GM21528 (cell line): ENCODE measurements around the gene AK1.
A peak's percentile ranks its signal among the peaks of the same experiment; 100 is the strongest.

ENCODE experiments used
- ATAC-seq: cut with Tn5 transposase; IDR thresholded peaks from one replicate; pipeline ENCODE4 v1.9.1; 2021; ENCODE audit warnings: mild to moderate bottlenecking, moderate library complexity; ENCODE audit not compliant: unreplicated experiment, low FRiP score

AK1 gene

DNA sequence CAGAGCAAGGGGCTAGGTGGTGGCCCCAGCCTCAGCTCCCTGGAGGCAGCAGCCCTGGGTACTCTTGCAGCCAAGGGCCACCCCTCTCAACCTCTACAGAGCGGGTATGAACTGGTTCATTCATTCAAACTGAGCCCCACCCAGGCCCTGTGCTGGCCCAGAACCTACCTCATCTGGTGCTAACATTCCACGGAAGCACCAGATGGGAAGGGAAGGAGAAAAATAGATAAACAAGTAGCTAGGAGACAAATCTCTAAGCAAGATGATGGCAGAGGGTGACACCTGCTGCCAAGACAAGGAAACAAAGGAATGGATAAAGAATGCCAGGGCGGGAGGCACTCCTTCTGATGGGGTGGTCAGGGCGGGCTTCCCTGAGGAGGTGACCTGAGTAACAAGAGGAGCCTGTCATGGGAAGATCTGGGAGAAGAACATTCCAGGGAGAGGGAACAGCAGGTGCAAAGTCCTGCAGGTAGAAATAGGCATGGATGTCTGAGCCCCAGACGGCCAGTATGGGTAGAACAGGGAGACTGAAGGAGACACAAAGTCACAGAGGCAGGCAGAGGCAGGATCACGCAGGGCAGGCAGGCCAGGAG is 33.2 kb upstream of the AK1 start:
- ATAC-seq: no peak

DNA sequence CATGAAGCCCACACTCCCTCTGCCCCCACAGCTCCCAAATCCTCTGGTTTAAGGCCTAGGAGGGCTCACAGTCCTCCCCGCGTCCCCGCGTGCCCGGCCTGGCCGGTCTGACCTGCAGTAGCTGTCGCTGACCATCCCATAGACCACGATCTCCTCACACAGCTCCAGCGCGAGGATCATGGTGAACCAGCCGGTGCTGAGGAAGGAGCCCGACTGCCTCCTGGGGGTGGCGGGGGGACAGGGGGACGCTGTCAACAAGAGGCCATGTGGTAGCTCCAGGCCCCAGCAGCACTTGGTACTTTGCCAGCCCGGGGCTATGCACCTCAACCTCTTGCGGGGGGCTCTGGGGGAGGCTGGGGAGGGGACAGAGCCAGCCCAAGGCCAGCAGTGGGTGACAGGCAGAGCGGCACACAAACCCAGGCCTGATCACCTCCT is 32.4 kb upstream of the AK1 start:
- no peak for ATAC-seq

DNA sequence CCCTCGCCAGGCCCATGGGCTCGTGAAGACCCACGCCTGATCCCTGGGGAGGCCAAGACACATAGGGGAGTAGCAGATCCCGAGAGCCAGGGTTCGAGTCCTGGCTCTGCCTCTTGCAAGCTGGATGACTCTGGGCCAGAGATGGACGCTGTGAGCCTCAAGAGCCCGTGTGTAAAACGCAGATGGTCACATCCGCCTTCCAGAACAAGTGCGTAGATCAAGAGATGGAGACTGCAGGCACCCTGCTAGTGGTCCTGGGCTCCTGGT is 31.1 kb upstream of the AK1 start:
- no peak for ATAC-seq

DNA sequence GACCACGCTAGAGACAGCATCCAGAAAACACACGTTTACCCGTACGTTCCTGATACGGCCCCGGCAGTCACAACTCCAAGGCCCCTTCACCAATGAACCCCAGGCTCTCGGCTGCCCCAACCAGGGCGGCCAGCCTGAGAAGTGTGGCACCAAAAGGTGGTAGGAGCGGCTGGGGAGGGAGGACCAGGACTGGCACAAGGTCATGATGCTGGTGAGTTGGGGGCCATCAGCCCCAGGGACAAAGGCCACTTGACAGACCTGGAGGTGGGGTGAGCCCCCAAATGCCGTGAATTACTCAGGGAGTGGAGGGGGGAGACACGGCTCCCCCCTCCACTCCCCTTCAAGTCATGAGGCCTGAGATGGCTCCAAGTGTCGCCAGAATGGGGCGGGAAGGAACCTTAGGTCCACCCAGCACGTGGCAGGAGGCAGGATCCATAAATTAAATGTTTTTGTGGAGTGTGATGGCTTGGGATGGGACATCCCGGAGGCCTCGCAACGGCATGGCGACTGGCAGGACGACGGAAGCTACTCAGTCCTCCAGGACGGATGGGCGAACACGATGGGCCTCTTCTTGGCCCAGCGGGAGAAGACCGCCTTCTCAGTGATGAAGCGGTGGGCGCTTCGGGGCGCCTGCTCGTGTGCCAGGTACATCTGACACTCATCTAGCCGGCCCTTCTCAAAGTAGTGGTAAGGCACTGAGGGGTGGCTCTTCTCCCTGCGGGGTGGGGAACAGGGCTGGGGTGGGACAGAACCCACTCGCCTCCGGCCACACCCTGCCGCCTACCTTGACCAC is 30.6 kb upstream of the AK1 start:
- no peak for ATAC-seq

DNA sequence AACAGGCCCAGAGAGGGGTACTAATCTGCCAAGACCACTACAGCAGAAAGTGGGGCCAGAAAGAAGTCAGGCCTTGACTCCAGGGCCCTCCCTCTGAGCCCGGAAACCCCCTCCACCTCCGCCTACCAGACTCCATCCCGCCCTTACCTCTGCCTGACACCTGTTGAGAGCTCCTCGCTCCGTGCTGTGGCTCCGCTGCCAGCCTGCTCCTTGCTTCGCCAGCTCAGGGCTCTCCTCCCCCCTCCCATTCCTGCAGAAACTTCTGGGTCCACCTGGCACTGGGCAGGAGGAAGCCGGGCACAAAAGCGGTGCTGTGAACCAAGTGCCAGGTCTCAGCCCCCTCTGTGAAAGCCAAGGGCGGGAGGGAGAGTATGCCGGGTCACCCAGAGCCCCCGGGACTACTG is 28.3 kb upstream of the AK1 start:
- ATAC-seq: no peak

DNA sequence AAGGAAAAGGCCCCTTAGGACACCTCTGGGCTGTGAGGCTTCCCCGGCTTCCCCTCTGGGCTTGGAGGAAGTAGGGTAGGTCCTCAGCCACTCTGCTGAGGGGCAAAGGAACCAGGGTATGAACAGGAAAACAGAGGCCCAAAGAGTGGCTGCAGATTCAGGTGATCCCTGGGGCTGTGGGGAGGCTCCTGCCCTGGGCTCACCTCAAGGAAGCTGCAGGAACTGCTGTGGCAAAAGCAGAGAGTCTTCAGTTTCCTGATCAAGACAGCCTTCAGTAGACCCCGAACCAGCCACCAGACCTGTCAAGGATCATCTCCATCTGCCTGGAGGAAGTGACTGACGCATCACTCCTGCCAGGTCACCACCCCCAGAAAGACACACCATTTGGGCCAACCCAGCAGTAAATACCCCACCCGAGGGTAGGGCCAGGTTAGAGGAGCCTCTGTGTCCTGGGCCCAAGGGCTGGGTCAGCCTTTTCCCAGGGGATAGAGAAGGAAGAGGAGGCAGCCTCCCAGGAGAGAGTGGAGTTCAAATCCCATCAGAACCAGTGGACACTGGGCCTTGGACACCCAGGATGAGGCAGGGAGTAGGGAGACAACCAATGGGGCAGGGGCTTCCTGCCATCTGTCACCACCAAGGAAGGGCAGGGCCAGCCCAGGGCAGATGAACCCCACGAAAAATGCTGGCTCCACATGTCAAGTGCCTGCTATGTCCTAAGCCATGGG is 27.7 kb upstream of the AK1 start:
- no peak for ATAC-seq

DNA sequence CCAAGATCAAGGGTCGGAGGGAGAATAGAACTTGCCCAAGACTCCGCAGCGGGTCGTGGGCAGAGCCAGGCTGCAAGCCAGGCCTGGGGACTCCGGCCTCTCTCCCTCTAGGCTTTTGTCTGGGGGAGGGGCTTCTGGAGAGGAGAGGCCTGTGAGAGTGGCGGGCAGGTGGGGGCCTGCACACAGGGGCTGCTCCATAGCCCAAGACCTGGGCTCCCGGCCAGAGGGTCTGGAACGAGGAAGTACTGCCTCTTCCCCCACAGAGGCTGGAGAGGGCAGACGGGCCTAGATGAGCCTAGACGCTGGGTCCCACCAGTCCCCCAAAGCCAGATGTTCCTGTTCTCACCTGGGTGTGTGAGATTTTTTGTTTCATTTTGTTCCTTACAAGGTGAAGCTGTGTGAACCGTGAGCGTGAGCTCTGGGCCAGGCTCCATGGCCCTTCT is 27.1 kb upstream of the AK1 start:
- ATAC-seq: no peak

DNA sequence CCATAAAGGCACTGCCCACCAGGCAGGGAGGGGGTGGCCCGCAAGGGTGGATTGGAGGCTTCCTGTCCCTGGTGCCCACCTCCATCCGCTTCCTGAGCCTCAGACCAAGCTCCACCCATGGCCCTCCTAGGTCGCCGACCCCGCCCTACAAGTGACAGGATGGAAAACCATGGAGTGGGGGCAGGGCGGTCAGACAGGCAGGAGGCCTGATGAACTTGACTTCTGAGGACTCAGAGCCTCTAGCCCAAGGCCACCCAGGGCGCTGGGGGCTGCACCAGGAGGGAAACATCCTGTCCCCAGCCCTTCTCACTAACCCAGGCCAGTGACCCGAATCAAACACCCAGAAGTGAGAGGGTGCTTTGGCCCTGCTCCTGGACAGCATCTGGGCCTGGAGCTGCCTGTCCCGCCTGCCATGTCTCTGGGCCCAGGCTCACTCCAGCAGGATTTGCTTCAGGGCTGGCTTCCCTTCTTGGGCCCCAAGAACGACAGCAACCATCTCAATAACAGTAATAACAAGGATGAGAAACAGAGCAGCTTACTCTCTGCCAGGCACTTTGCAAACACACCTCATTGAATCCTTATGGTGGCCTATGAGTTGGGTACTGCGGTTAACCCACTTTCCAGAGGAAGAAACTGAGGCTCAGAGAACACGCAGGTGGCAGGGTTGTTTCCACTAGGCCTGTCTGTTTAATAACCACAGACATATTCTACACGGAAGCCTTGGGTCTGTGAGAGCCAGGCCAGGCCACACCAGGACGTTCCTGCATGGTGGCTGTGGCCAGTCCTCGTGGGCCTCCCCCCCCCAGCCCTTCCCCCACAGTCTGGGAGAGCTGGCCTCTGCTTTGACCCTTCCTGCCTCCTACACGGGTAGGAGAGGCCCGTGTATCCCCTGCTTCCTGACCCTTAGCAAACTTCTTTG is 26.3 kb upstream of the AK1 start:
- no peak for ATAC-seq

DNA sequence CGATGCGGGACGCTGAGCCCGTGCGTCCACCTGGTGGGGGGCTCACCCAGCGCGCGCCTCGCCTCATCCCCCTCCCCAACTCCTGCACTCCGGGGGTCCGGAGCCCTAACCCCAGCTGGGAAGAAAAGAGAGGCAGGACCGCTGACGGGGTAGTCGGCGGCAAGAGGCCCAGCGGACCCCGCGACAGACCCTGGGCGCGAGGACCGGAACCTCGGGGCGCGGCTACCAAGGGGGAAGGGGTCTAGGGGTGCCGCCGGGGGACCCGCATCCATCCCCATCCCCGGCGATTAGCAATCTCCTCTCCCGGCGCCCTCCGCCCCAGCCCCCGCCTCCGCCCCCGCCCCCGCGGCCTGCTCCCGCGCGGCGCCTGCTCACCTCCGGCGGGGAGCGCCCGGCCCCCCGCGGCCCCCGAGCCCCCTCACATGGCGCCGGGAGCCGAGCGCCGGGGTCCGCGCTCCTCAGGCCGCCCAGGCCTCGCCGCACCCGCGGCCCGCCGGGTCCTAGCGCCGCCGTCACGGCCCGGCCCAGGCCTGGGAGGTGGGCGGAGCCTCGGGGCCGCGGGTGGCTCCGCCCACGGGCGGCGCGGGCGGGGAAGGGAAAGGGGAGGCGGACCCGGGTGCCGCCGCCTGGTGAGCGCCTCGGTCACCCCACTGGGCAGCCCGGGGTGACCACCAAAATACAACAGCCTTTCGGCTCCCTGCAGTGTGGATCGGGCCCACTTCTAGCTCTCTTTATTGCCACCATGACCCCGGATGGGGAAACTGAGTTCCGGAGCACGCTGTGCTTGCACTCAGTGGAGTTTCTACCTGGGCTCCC is 21.9 kb upstream of the AK1 start, which contains the start of gene ST6GALNAC6:
Gene ST6GALNAC6, minus strand, starts transcription at position 476 of the 816 bp plus-strand sequence. CDS start 1,622 bp downstream, outside the sequence.
- ATAC-seq: peak; percentile 49

DNA sequence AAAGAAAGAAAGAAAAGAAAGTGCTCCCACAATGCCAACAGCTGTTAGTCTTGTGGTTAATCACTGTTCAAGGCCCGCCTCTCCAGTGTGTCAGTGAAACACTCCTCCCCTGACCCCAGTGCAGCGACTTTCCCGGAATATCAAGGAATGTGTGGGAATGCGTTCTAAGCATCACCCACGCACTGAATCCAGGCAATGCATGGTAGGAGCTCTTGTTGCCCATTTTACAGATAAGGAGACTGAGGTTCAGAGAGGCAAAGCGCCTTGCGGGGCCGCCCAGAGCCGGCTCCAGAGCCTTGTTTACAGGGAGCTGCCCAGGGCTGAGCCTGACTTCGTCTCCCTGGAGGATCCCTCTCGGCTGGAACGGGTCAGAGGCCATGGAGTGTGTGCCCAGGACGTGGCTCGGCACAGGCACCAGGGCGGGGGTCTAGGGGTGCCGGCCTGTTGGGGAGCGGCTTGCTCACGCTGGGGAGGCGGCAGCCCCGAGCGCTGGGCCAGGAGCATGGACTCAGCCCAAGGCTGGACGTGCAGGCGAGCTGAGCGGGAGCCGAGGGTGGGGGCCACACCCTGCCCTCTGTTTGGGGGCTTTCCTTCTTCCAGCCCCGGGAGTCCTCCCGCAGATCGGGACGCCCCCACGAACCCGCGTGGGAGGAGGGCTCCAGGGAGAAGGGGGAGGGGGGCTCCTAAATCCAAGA is 21.1 kb upstream of the AK1 start:
- ATAC-seq: no peak

DNA sequence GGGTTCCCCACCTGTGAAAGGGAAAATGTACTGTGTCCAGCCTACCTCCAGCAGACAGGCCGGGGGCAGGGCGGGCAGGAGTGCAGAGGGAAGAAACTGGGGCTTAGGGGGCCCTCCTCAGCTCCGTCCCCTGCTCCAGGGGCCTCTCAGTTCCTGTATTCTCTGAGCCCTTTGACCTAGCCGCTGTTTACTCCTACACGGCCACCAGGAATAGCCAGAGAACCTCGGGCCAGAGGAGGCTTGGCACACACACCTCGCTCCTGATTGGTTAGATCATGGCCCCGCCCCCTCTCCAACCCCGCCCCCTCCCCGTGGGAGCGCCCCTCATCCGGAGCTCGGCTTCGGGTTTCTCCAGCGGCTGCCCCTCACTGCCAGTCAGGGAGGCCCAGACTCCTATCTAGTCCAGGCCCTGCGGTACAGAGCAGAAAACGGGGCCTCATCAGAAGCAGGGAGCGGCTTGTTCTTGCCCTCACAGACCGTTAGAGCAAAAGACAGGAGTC is 19.8 kb upstream of the AK1 start:
- no peak for ATAC-seq

DNA sequence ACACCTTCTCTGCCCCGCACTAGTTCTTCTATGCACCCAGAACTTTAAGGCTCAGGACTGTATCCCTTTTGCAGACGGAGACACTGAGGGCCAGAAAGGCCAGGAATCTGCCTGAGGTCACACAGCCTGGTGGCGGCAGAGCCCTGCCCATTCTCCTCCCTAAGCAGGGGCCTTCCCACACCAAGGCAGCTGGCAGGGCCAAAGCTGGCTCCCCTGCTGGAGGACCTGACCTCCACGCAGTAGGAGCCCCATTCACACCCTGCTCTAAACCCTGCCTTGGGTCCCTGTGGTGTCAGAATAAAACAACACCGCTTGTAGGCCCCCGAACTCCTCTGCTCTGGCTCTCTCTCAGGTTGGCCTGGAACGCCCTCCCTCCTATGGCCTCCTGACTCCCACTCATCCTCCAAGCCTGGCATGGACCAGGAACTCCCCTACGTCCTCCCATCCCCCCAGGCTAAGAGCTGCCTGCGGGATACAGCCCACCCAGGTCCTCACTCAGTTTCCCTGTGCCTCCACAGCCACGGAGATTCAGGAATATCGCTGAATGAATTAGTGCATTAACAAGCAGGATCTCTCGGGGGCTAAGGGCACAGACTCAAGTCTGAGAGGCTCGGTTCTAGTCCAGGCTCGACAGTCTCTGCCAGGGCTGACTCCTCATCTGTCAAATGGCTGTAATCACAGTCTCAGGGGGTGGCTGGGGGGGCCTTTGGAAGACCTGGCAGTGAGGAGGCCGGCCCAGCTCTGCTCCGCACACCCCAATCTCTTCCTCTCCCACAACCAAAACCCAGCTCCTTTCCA is 19.1 kb upstream of the AK1 start:
- ATAC-seq: no peak

DNA sequence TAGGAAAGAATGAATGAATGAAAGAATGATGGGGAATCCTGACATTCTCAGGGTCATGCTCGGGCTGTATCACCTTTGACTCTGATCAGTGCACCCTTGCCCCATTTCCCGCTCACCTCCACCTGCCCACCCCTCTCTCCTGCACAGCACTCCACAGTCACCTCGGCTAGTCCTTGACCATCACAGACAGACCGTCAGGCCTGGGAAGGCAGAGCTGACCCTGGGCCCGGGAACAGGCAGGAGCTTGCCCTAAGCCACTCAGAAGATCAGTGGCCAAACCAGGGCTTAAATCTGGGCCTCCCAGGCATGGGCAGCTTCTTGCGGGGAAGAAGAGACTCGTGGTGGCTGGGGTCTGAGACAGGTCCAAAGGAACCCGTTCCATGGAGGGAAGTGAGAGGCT is 18.3 kb upstream of the AK1 start:
- no peak for ATAC-seq

DNA sequence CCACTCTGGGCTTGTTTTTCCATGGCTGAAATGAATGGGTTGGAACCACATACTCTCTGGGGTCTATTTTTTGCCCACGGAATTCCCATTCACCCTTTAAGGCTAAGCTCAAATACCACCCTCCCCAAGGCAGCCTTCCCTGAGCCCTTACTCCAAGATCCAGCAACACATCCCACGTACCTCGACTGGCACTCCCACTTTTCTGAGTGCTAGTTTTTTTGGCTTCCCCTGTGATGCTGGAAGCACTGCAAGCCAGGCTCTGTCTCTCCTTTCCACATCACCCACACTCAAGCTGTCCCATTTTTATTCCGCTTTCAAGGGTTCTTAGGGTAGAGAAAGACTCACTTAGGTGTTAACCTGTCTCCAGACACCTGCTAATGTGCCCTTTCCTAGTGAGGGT is 15.9 kb upstream of the AK1 start:
- no peak for ATAC-seq

DNA sequence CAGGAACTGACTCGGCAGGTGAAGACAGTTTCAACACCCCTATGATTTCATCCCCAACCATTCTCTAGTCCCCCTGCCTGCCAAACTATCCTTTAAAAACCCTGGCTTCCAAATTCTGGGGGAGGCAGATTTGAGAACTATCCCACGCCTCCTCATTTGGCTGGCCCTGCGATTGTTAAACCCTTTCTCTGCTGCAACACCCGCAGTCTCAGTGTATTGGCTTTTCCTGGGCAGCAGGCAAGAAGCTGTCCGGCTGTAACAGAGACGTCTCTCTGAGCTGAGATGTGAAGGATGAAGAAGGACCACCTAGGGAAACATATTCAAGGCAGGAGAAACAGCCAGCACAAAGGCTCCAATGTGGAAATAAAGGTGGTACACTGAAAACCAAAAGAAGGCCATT is 15.4 kb upstream of the AK1 start:
- no peak for ATAC-seq

DNA sequence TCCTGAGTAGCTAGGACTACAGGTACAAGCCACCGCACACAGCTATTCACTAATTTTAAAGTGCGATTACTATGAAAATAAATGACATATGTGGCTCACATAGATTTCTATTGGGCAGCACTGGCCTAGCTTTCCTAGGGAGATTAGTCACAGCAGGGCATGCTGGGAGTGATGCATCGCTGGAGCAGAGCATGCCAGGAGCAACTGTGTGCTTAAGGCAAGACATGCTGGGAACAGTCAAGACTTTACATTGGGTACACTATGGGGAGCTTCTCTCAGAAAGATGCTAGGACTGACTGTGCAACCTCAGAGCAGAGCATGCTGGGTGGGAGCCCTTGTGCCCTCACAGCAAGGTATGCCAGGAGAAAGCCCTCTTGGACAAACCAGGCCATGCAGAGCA is 12.6 kb upstream of the AK1 start:
- no peak for ATAC-seq

DNA sequence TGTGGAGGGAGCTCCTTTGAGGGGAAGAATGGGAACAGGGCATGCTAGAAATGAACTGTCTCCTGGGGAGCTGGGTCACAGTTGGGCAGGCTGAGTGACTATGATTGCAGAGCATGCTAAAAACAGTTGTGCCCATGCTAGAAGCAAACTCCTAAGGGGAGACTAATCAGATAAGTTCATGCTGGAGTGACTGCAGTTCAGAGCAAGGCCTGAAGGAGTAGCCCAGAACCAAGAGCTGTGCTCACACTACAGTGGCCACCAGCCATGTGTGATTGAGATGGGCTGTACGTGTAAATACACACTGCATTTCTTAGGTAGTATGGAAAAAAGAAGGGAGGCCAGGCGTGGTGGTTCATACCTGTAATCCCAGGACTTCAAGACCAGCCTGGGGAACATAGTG is 10.3 kb upstream of the AK1 start:
- no peak for ATAC-seq

DNA sequence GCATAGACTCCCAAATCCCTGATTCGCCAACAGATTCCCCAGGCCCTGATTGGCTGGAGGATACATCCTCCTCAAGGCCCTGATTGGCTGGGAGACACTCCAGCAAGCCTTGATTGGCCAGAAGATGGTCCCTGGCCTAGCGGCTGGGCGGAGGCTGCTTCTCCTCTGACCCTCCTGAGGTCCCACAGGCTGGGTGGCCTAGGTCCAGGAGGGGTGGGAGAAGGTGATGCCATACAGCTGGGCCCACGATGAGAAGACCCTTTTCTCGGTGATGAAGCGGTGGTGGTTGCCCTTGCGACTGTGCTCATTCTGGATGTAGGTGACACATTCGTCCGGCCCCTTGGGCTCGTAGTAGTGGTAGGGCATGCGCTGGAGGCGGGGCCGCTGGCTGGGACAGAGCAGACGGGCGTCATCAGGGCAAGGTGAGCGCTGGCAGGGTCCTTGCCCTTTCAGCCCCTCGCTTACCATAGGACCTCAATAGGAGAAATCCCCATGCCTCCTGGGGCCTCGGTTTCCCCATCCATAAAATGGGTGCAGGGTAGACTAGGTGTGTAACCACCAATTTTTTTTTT is 9.0 kb upstream of the AK1 start:
- no peak for ATAC-seq
